WTC11 (cell line): ENCODE data around the gene SAMD4A. TPM values are rescaled to one million over a fixed set of nuclear protein-coding genes. Genes with fewer than 3 reads are reported as not detected.

Experiments used
- ATAC-seq: fragments of 200-7000 bp; cut with Tn5 transposase; 2 replicates; pipeline ENCODE4 v1.10.0; 2021; ENCODE audit warnings: mild to moderate bottlenecking, moderate library complexity
- CTCF ChIA-PET: fragments of 300-600 bp; sonication (Branson Sonifier 250); formaldehyde crosslinking; loops from one replicate; lab custom pipeline; 2021; ENCODE audit warnings: antibody characterized with exemption; lab: Charles Lee
- POLR2A ChIA-PET: fragments of 350-600 bp; sonication (Branson Sonifier 250); formaldehyde crosslinking; loops from one replicate; lab custom pipeline; 2021; ENCODE audit warnings: antibody characterized with exemption; lab: Charles Lee
- DNase-seq: peaks from one replicate; pipeline ENCODE4 v3.0.0; 2021; ENCODE audit warnings: low spot score
- H3K27ac Mint-ChIP-seq: 2 replicates; pipeline ENCODE4 v1.8.0; 2021; ENCODE audit warnings: mixed read lengths
- H3K27me3 Mint-ChIP-seq: 2 replicates; pipeline ENCODE4 v1.8.0; 2021; ENCODE audit warnings: low read depth, mild to moderate bottlenecking, moderate library complexity, mixed read lengths
- H3K36me3 Mint-ChIP-seq: 2 replicates; pipeline ENCODE4 v1.8.0; 2021; ENCODE audit warnings: mixed read lengths
- H3K4me1 Mint-ChIP-seq: 2 replicates; pipeline ENCODE4 v1.8.0; 2022; ENCODE audit warnings: mixed read lengths
- H3K4me3 Mint-ChIP-seq: 2 replicates; pipeline ENCODE4 v1.8.0; 2021; ENCODE audit warnings: mild to moderate bottlenecking, moderate library complexity, mixed read lengths
- H3K9me3 Mint-ChIP-seq: 2 replicates; pipeline ENCODE4 v1.8.0; 2021; ENCODE audit warnings: mixed read lengths
- CREB1 ChIP-seq: sonication (generic); formaldehyde crosslinking; IDR thresholded peaks from 2 replicates; pipeline ENCODE4 v1.8.0; 2023; ENCODE audit warnings: mild to moderate bottlenecking, missing genetic modification reagents
- GRHL2 ChIP-seq: fragments of 250-450 bp; sonication (Bioruptor Pico); IDR thresholded peaks from 2 replicates; pipeline ENCODE4 v1.8.0; 2022; ENCODE audit warnings: mild to moderate bottlenecking, moderate library complexity; ENCODE audit not compliant: insufficient replicate concordance, severe bottlenecking
- HMGA2 ChIP-seq: fragments of 250-450 bp; sonication (Bioruptor Pico); IDR thresholded peaks from 2 replicates; pipeline ENCODE4 v1.4.0; 2021; ENCODE audit warnings: mild to moderate bottlenecking, moderate library complexity
- IRF2 ChIP-seq: sonication (generic); formaldehyde crosslinking; IDR thresholded peaks from 2 replicates; pipeline ENCODE4 v1.8.0; 2022; ENCODE audit warnings: low read depth, missing genetic modification reagents, borderline replicate concordance
- MYBL2 ChIP-seq: sonication (generic); formaldehyde crosslinking; IDR thresholded peaks from 2 replicates; pipeline ENCODE4 v1.8.1; 2023; ENCODE audit warnings: mild to moderate bottlenecking, moderate library complexity, missing genetic modification reagents
- NR3C1 ChIP-seq: sonication (generic); formaldehyde crosslinking; conservative IDR thresholded peaks from 2 replicates; pipeline ENCODE4 v1.8.1; 2023; ENCODE audit warnings: low read depth, mild to moderate bottlenecking, missing genetic modification reagents
- SP1 ChIP-seq: sonication (generic); formaldehyde crosslinking; conservative IDR thresholded peaks from 2 replicates; pipeline ENCODE4 v1.8.1; 2022; ENCODE audit warnings: missing genetic modification reagents
- TCF7 ChIP-seq: sonication (generic); formaldehyde crosslinking; IDR thresholded peaks from 2 replicates; pipeline ENCODE4 v1.8.0; 2022; ENCODE audit warnings: mild to moderate bottlenecking, low read depth, missing genetic modification reagents, moderate library complexity
- TEAD1 ChIP-seq: sonication (generic); formaldehyde crosslinking; IDR thresholded peaks from 2 replicates; pipeline ENCODE4 v1.8.0; 2022; ENCODE audit warnings: mild to moderate bottlenecking, missing genetic modification reagents
- TP53 ChIP-seq: sonication (generic); formaldehyde crosslinking; IDR thresholded peaks from 2 replicates; pipeline ENCODE4 v1.8.1; 2023; ENCODE audit warnings: mild to moderate bottlenecking, missing genetic modification reagents
- ZNF138 ChIP-seq: sonication (generic); formaldehyde crosslinking; conservative IDR thresholded peaks from 2 replicates; pipeline ENCODE4 v1.8.1; 2022; ENCODE audit warnings: mild to moderate bottlenecking, moderate library complexity, missing genetic modification reagents
- ZNF396 ChIP-seq: fragments of 250-450 bp; sonication (Bioruptor Pico); IDR thresholded peaks from 2 replicates; pipeline ENCODE4 v1.8.0; 2021; ENCODE audit warnings: mild to moderate bottlenecking, moderate library complexity, borderline replicate concordance
- ZNF671 ChIP-seq: fragments of 250-450 bp; sonication (Bioruptor Pico); IDR thresholded peaks from 2 replicates; pipeline ENCODE4 v1.8.0; 2021; ENCODE audit warnings: mild to moderate bottlenecking
- total RNA-seq: library from RNA; stranded (reverse); gene quantifications from 3 replicates; pipeline ENCODE4 v1.2.3, GENCODE V29; 2021
- TF ChIP-seq, protein P1 (sequence below): sonication (generic); formaldehyde crosslinking; IDR thresholded peaks from 2 replicates; pipeline ENCODE4 v1.8.1; 2023; ENCODE audit warnings: mild to moderate bottlenecking, missing genetic modification reagents, moderate library complexity
- TF ChIP-seq, protein P2 (sequence below): sonication (generic); formaldehyde crosslinking; conservative IDR thresholded peaks from 2 replicates; pipeline ENCODE4 v1.8.1; 2022; ENCODE audit warnings: mild to moderate bottlenecking, missing genetic modification reagents
- TF ChIP-seq, protein P3 (sequence below): fragments of 250-450 bp; sonication (Bioruptor Pico); IDR thresholded peaks from 2 replicates; pipeline ENCODE4 v1.9.0; 2021; ENCODE audit warnings: mild to moderate bottlenecking
- TF ChIP-seq, protein P4 (sequence below): fragments of 250-450 bp; sonication (Bioruptor Pico); IDR thresholded peaks from 2 replicates; pipeline ENCODE4 v1.9.0; 2021; ENCODE audit warnings: mild to moderate bottlenecking
- TF ChIP-seq, protein P5 (sequence below): sonication (generic); formaldehyde crosslinking; IDR thresholded peaks from 2 replicates; pipeline ENCODE4 v1.8.1; 2023; ENCODE audit warnings: mild to moderate bottlenecking, moderate library complexity, missing genetic modification reagents
- TF ChIP-seq, protein P6 (sequence below): sonication (generic); formaldehyde crosslinking; IDR thresholded peaks from 2 replicates; pipeline ENCODE4 v1.8.0; 2023; ENCODE audit warnings: missing genetic modification reagents
- TF ChIP-seq, protein P7 (sequence below): sonication (generic); formaldehyde crosslinking; IDR thresholded peaks from 2 replicates; pipeline ENCODE4 v1.8.0; 2022; ENCODE audit warnings: mild to moderate bottlenecking, missing genetic modification reagents
- TF ChIP-seq, protein P8 (sequence below): sonication (generic); formaldehyde crosslinking; IDR thresholded peaks from 2 replicates; pipeline ENCODE4 v1.8.1; 2022; ENCODE audit warnings: missing genetic modification reagents, borderline replicate concordance
- TF ChIP-seq, protein P9 (sequence below): fragments of 250-450 bp; sonication (Bioruptor Pico); IDR thresholded peaks from 2 replicates; pipeline ENCODE4 v1.9.0; 2021; ENCODE audit warnings: moderate library complexity, mild to moderate bottlenecking, inconsistent platforms, borderline replicate concordance

SAMD4A gene
- total RNA-seq, 1 experiment from 2014 or later: 6.0 TPM

DNA sequence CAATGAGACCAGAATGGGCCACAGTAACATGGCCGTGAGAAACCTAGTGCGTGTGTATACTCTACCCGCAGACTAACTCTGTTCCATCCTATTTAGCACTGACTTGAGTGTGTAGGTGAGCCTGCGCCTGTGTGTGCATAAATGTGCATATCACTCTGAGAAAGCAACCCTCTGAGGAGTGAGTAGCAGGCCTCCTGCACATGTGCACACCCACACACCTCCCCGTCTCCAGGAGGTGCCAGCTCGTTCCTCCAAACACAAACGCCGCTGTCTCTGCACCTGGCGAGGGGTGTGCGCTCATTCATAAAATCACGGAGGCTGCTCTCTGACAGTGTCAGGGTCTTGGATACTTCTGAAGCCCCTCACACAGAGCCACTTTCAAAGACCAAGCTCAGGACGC, 196.8 kb downstream of the SAMD4A start (continued):
- TF ChIP-seq, protein P1, sequence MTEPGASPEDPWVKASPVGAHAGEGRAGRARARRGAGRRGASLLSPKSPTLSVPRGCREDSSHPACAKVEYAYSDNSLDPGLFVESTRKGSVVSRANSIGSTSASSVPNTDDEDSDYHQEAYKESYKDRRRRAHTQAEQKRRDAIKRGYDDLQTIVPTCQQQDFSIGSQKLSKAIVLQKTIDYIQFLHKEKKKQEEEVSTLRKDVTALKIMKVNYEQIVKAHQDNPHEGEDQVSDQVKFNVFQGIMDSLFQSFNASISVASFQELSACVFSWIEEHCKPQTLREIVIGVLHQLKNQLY: no peak
- TF ChIP-seq, protein P2, sequence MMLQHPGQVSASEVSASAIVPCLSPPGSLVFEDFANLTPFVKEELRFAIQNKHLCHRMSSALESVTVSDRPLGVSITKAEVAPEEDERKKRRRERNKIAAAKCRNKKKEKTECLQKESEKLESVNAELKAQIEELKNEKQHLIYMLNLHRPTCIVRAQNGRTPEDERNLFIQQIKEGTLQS: no peak
- no peak for TF ChIP-seq TP53 (CRISPR knock-in tag)
- TF ChIP-seq, protein P3, sequence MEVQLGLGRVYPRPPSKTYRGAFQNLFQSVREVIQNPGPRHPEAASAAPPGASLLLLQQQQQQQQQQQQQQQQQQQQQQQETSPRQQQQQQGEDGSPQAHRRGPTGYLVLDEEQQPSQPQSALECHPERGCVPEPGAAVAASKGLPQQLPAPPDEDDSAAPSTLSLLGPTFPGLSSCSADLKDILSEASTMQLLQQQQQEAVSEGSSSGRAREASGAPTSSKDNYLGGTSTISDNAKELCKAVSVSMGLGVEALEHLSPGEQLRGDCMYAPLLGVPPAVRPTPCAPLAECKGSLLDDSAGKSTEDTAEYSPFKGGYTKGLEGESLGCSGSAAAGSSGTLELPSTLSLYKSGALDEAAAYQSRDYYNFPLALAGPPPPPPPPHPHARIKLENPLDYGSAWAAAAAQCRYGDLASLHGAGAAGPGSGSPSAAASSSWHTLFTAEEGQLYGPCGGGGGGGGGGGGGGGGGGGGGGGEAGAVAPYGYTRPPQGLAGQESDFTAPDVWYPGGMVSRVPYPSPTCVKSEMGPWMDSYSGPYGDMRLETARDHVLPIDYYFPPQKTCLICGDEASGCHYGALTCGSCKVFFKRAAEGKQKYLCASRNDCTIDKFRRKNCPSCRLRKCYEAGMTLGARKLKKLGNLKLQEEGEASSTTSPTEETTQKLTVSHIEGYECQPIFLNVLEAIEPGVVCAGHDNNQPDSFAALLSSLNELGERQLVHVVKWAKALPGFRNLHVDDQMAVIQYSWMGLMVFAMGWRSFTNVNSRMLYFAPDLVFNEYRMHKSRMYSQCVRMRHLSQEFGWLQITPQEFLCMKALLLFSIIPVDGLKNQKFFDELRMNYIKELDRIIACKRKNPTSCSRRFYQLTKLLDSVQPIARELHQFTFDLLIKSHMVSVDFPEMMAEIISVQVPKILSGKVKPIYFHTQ (CRISPR knock-in tag): no peak
- no peak for TF ChIP-seq SP1 (CRISPR knock-in tag)
- no peak for TF ChIP-seq HMGA2
- no peak for TF ChIP-seq ZNF138
- TF ChIP-seq CREB1 (CRISPR knock-in tag): no peak
- no peak for TF ChIP-seq TCF7 (CRISPR knock-in tag)
- TF ChIP-seq, protein P4, sequence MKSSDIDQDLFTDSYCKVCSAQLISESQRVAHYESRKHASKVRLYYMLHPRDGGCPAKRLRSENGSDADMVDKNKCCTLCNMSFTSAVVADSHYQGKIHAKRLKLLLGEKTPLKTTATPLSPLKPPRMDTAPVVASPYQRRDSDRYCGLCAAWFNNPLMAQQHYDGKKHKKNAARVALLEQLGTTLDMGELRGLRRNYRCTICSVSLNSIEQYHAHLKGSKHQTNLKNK (CRISPR knock-in tag): no peak
- no peak for TF ChIP-seq IRF2 (CRISPR knock-in tag)

DNA sequence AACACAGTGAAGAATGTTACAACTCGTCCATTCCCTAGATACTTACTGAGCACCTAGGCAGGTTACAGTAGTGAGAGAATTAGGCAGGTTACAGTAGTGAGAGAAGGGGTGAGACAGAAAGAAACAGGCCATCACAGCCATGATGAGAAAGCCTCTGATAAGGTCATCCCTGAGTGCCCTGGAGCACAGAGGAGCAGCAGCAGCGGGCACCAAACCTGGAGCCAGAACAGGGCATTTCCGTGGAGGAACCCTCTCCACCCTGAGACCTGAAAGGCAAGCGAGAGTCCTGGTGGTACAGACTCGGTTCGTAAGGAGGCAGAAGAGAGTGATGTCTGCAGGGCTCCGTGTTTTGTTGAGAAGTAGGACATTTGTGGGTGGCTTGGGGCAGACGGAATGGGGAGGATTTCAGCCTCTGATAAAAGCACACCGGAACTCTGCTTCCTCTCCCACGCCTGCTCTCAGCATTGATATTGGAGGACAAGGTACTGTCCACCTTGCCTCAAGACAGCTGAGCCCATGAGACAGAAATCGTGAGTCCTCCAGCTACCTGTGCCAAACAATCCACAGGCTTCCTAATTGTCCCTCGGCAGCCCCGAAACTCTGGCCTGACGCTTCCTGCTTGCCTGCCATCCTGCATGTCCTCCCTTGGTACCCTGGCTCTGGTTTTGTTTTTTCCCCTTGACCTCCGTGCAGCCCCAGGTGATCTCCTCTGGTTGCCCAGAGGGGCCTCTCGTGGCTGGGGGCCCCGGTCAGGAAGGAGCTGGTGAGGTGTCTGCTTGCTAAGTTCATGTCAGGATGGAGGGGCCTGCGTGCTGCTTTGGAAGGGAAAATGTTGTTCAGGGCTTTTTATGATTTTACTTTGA, 199.6 kb downstream of the SAMD4A start:
- H3K27me3 Mint-ChIP-seq: no peaks in the 10 kb centered on the region
- no peaks in the 10 kb centered on the region; the same call in 1 of the 2 replicates for H3K36me3 Mint-ChIP-seq
- H3K27ac Mint-ChIP-seq: no peak overlapping the region
- H3K4me1 Mint-ChIP-seq: no peaks in the 10 kb centered on the region
- no peak overlapping the region for H3K4me3 Mint-ChIP-seq
- no peak for DNase-seq
- no peak for TF ChIP-seq NR3C1 (CRISPR knock-in tag)
- TF ChIP-seq, protein P5, sequence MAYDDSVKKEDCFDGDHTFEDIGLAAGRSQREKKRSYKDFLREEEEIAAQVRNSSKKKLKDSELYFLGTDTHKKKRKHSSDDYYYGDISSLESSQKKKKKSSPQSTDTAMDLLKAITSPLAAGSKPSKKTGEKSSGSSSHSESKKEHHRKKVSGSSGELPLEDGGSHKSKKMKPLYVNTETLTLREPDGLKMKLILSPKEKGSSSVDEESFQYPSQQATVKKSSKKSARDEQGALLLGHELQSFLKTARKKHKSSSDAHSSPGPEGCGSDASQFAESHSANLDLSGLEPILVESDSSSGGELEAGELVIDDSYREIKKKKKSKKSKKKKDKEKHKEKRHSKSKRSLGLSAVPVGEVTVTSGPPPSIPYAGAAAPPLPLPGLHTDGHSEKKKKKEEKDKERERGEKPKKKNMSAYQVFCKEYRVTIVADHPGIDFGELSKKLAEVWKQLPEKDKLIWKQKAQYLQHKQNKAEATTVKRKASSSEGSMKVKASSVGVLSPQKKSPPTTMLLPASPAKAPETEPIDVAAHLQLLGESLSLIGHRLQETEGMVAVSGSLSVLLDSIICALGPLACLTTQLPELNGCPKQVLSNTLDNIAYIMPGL (CRISPR knock-in tag): no peak
- TF ChIP-seq ZNF396 (CRISPR knock-in tag): no peak
- TF ChIP-seq MYBL2: no peak
- TF ChIP-seq, protein P6, sequence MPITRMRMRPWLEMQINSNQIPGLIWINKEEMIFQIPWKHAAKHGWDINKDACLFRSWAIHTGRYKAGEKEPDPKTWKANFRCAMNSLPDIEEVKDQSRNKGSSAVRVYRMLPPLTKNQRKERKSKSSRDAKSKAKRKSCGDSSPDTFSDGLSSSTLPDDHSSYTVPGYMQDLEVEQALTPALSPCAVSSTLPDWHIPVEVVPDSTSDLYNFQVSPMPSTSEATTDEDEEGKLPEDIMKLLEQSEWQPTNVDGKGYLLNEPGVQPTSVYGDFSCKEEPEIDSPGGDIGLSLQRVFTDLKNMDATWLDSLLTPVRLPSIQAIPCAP: no peak
- no peak for TF ChIP-seq TEAD1
- TF ChIP-seq, protein P7, sequence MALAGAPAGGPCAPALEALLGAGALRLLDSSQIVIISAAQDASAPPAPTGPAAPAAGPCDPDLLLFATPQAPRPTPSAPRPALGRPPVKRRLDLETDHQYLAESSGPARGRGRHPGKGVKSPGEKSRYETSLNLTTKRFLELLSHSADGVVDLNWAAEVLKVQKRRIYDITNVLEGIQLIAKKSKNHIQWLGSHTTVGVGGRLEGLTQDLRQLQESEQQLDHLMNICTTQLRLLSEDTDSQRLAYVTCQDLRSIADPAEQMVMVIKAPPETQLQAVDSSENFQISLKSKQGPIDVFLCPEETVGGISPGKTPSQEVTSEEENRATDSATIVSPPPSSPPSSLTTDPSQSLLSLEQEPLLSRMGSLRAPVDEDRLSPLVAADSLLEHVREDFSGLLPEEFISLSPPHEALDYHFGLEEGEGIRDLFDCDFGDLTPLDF (CRISPR knock-in tag): no peak
- TF ChIP-seq, protein P8, sequence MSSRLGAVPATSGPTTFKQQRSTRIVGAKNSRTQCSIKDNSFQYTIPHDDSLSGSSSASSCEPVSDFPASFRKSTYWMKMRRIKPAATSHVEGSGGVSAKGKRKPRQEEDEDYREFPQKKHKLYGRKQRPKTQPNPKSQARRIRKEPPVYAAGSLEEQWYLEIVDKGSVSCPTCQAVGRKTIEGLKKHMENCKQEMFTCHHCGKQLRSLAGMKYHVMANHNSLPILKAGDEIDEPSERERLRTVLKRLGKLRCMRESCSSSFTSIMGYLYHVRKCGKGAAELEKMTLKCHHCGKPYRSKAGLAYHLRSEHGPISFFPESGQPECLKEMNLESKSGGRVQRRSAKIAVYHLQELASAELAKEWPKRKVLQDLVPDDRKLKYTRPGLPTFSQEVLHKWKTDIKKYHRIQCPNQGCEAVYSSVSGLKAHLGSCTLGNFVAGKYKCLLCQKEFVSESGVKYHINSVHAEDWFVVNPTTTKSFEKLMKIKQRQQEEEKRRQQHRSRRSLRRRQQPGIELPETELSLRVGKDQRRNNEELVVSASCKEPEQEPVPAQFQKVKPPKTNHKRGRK (CRISPR knock-in tag): no peak
- no peak for TF ChIP-seq ZNF671 (CRISPR knock-in tag)
- TF ChIP-seq SP1 (CRISPR knock-in tag): no peak
- TF ChIP-seq, protein P3 (CRISPR knock-in tag): no peak
- TF ChIP-seq GRHL2 (CRISPR knock-in tag): no peak
- TF ChIP-seq, protein P9, sequence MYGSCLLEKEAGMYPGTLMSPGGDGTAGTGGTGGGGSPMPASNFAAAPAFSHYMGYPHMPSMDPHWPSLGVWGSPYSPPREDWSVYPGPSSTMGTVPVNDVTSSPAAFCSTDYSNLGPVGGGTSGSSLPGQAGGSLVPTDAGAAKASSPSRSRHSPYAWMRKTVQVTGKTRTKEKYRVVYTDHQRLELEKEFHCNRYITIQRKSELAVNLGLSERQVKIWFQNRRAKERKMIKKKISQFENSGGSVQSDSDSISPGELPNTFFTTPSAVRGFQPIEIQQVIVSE (CRISPR knock-in tag): no peak
- ChIA-PET CTCF (no interaction called here), POLR2A (no interaction called here)
- ATAC-seq: no peak
- H3K9me3 Mint-ChIP-seq: no peaks in the 10 kb centered on the region
